GM21360 (cell line): ENCODE data around the gene FBN1.

Source experiments
- ATAC-seq: cut with Tn5 transposase; IDR thresholded peaks from one replicate; pipeline ENCODE4 v1.9.1; 2021; ENCODE audit warnings: mild to moderate bottlenecking, moderate library complexity; ENCODE audit not compliant: unreplicated experiment

Gene FBN1

GRCh38 chr15:48380198-48380597, 265.3 kb downstream of the FBN1 start:
- ATAC-seq: no peak

GRCh38 chr15:48375767-48376166, 269.7 kb downstream of the FBN1 start:
- ATAC-seq: no peak

GRCh38 chr15:48374472-48374871, 271.0 kb downstream of the FBN1 start:
- ATAC-seq: no peak

- ATAC-seq: no peak
Measured at GRCh38 chr15:48373821-48374451, 271.6 kb downstream of the FBN1 start.

GRCh38 chr15:48371961-48372360, 273.5 kb downstream of the FBN1 start:
- ATAC-seq: no peak

GRCh38 chr15:48371550-48371949, 274.0 kb downstream of the FBN1 start:
- no peak for ATAC-seq

- ATAC-seq: no peak
Measured at GRCh38 chr15:48370460-48370859, 275.0 kb downstream of the FBN1 start.

GRCh38 chr15:48367483-48367882, 278.0 kb downstream of the FBN1 start:
- no peak for ATAC-seq

- no peak for ATAC-seq
Measured at GRCh38 chr15:48366584-48367312, 278.8 kb downstream of the FBN1 start.

- ATAC-seq: no peak
Measured at GRCh38 chr15:48365575-48365974, 279.9 kb downstream of the FBN1 start.

- ATAC-seq: no peak
Measured at GRCh38 chr15:48363474-48363873, 282.0 kb downstream of the FBN1 start.

GRCh38 chr15:48361685-48362084, 283.8 kb downstream of the FBN1 start:
- no peak for ATAC-seq

- ATAC-seq: no peak
Measured at GRCh38 chr15:48360841-48361240, 284.7 kb downstream of the FBN1 start.
